Measurements from ENCODE around the gene VNN1.

DNA sequence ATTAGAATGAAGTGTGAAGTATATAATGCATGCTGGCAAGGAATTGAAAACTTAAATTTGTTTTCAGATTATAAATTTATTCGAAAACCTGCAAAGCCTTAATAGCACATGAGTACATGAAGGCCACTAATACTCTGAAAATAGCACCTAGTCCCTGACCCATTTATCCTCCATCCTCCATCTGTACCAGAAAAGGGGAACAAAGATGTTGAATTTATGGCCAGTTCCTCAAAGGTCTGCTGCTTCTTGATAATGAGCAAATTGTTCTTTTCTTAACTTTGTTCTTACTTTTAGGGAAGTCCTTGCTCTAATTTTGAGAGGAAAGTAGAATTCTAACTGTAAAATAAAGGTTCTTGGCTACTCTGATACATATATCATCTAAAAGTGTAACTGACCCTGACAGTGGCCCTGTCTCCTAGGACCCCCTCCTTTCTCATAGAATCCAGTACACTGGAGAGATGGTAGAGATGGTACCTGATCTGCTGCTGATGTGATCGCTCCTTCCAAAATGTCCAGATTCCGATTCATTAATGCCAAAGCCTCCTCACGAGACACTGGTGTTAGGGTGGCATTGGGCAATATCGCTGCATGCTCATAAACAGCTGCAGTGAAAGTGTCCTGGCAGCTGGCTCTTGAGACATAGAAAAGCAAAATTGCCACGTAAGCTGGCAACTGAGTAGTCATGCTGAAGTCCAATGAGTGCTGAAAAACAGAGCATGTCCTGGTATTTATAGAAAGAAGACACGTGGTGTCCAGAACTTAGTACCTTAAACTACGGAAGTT lies at the start of gene VNN1:
- TF ChIP-seq EZH2 (IDR thresholded peaks at IDR 0.05; ENCODE audit: borderline replicate concordance, low read length) (no peak), CTCF (IDR thresholded peaks at IDR 0.05; ENCODE audit: low read length) (no peak)
